Trophoblast cell (in vitro differentiated cells and primary cell): Measurements from ENCODE around the gene GADD45B.
A peak's percentile ranks its signal among the peaks of the same experiment; 100 is the strongest.

Source experiments
- DNase-seq, 2 donors: peaks; one replicate each; pipeline ENCODE4 v3.0.0-alpha.2; 2016
- H2AFZ ChIP-seq: 2 replicates; pipeline ENCODE4 v1.6.1; 2013; ENCODE audit warnings: low read length, moderate library complexity, mild to moderate bottlenecking; ENCODE audit not compliant: insufficient read depth, poor library complexity
- H2AK5ac ChIP-seq: 2 replicates; pipeline ENCODE4 v1.6.1; 2013; ENCODE audit warnings: mild to moderate bottlenecking, low read length
- H2BK120ac ChIP-seq: 2 replicates; pipeline ENCODE4 v1.6.1; 2013; ENCODE audit warnings: low read length, mild to moderate bottlenecking, moderate library complexity; ENCODE audit not compliant: insufficient read depth, poor library complexity
- H2BK12ac ChIP-seq: 2 replicates; pipeline ENCODE4 v1.6.1; 2013; ENCODE audit warnings: mild to moderate bottlenecking, low read length, moderate library complexity
- H2BK5ac ChIP-seq: 2 replicates; pipeline ENCODE4 v1.6.1; 2013; ENCODE audit warnings: low read length, low read depth, moderate library complexity, mild to moderate bottlenecking; ENCODE audit not compliant: poor library complexity
- H3K14ac ChIP-seq: 2 replicates; pipeline ENCODE4 v1.6.1; 2013; ENCODE audit warnings: mild to moderate bottlenecking, low read length
- H3K18ac ChIP-seq: 2 replicates; pipeline ENCODE4 v1.6.1; 2013; ENCODE audit warnings: mild to moderate bottlenecking, low read length
- H3K23ac ChIP-seq: 2 replicates; pipeline ENCODE4 v1.6.1; 2013; ENCODE audit warnings: low read length
- H3K27ac ChIP-seq: 2 replicates; pipeline ENCODE4 v1.5.1; 2013; ENCODE audit warnings: low read depth, mild to moderate bottlenecking, inconsistent platforms, low read length, moderate library complexity
- H3K27me3 ChIP-seq: 2 replicates; pipeline ENCODE4 v1.6.1; 2013; ENCODE audit warnings: inconsistent platforms, mild to moderate bottlenecking, low read length, moderate library complexity; ENCODE audit not compliant: insufficient read depth
- H3K36me3 ChIP-seq, 2 experiments: 1 replicate in 1 of 2; 2 replicates in 1 of 2; pipeline ENCODE4 v1.6.1; 2013; ENCODE audit warnings: low read length in 2 of 2, mild to moderate bottlenecking in 2 of 2, moderate library complexity in 1 of 2; ENCODE audit not compliant: insufficient read depth in 2 of 2, control insufficient read depth in 1 of 2
- H3K4ac ChIP-seq: 2 replicates; pipeline ENCODE4 v1.6.1; 2013; ENCODE audit warnings: low read depth, mild to moderate bottlenecking, low read length, moderate library complexity
- H3K4me1 ChIP-seq, 2 experiments: 1 replicate in 1 of 2; 2 replicates in 1 of 2; pipeline ENCODE4 v1.6.1; 2013; ENCODE audit warnings: low read length in 2 of 2, mild to moderate bottlenecking in 2 of 2, moderate library complexity in 1 of 2; ENCODE audit not compliant: insufficient read depth in 2 of 2, control insufficient read depth in 1 of 2
- H3K4me2 ChIP-seq: 2 replicates; pipeline ENCODE4 v1.6.1; 2013; ENCODE audit warnings: inconsistent platforms, mild to moderate bottlenecking, low read length, moderate library complexity
- H3K4me3 ChIP-seq: 2 replicates; pipeline ENCODE4 v1.5.1; 2013; ENCODE audit warnings: mild to moderate bottlenecking, low read depth, low read length, inconsistent platforms
- H3K79me1 ChIP-seq: one replicate; pipeline ENCODE4 v1.6.1; 2013; ENCODE audit warnings: low read length
- H3K79me2 ChIP-seq: 2 replicates; pipeline ENCODE4 v1.6.1; 2013; ENCODE audit warnings: low read length, mild to moderate bottlenecking; ENCODE audit not compliant: control insufficient read depth, insufficient read depth, poor library complexity
- H3K9ac ChIP-seq: 2 replicates; pipeline ENCODE4 v1.6.1; 2013; ENCODE audit warnings: mild to moderate bottlenecking, low read length
- H3K9me3 ChIP-seq: 2 replicates; pipeline ENCODE4 v1.6.1; 2013; ENCODE audit warnings: low read depth, mild to moderate bottlenecking, control low read depth, inconsistent platforms, low read length; ENCODE audit not compliant: insufficient read depth
- H4K12ac ChIP-seq: 2 replicates; pipeline ENCODE4 v1.6.1; 2013; ENCODE audit warnings: low read depth, mild to moderate bottlenecking, low read length, moderate library complexity
- H4K8ac ChIP-seq: 2 replicates; pipeline ENCODE4 v1.6.1; 2013; ENCODE audit warnings: low read depth, mild to moderate bottlenecking, low read length, moderate library complexity
- H4K91ac ChIP-seq: one replicate; pipeline ENCODE4 v1.6.1; 2013; ENCODE audit warnings: low read depth, mild to moderate bottlenecking, low read length, moderate library complexity
- WGBS: extraction: QIAGEN DNeasy Blood & Tissue Kit; methylation state at CpG from one replicate; pipeline ENCODE4 v1.1.7; 2013; ENCODE audit warnings: missing lambda C conversion rate; ENCODE audit not compliant: insufficient read length, insufficient coverage; ENCODE audit errors: extremely low coverage; 5-methylcytosine and 5-hydroxymethylcytosine counted together

Gene GADD45B

DNA sequence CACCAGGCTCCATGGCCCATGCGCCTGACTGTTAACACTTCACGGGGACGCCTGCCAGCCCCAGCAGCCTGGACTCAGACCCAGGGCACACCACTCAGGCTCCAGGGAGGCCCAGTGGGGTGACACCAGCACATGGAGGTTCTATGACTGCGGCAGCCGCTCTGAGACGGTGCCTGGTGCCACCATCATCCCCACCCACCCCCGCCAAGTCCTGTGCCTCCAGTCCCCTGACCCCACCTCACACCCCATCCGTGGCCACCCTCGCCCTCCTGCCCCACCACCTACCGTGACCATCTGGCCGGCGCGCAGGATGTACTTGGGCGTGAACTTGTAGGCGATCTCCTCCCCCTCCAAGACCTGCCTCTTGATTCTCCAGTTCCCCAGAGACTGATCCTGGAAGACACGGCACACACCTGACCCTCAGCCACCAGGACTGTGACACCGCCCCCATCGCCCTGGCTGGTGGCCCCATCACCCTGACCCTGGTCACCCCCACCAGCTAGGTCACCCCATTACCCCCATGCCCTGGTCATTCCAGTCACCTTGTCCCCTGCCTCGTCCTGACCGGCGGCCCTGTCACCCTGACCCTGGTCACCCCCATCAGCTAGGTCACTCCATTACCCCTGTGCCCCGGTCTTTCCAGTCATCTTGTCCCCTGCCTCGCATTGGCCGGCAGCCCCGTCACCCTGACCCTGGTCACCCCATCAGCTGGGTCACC lies 43.6 kb upstream of the GADD45B start:
- Histone ChIP-seq H3K27me3 (no peaks in the 10 kb centered on the region), H2BK12ac (no peak overlapping the region), H2AFZ (no peak overlapping the region), H3K14ac (no peak overlapping the region), H2BK5ac (no peak overlapping the region), H3K23ac (no peak overlapping the region), H2BK120ac (no peak overlapping the region), H3K9ac (no peak overlapping the region), H3K18ac (no peak overlapping the region), H3K79me2 (peaks cover 3% of the 10 kb centered on the region), H3K4ac (no peak overlapping the region), H3K36me3 (peaks cover 67 to 75% of the 10 kb centered on the region in 2 experiments), H3K4me1 (peaks cover 0 to 2% of the 10 kb centered on the region in 2 experiments), H2AK5ac (no peak overlapping the region), H3K9me3 (peaks cover 1% of the 10 kb centered on the region), H3K4me3 (peak overlapping the region; percentile 53), H3K79me1 (peaks cover 3% of the 10 kb centered on the region), H4K91ac (no peak overlapping the region), H3K4me2 (no peak overlapping the region), H4K12ac (no peak overlapping the region), H4K8ac (no peak overlapping the region), H3K27ac (no peak overlapping the region)
- no CpG with 5 or more reads among the region's 25 CpGs for WGBS
- no peak for DNase-seq

DNA sequence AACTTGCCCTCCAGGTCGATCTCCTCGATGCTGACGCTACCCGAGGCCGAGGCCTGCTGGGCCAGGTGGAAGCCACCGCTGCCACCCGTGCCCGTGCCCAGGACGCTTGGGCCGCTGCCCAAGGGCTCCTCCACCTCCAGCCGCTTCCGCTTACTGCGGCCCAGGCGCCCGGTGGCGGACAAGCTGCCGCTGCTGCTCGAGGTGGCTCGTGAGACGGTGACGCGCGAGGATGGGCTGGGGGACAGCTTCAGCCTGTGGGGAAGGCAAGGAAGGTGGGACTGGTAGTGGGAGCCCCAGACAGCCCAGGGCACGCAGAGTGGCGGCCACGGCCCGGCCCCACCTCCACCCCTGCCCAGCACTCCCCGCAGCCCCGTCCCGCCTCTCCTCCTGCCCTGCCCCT lies 42.1 kb upstream of the GADD45B start:
- Histone ChIP-seq H3K4me3 (no peak overlapping the region), H3K9me3 (peaks cover 5% of the 10 kb centered on the region), H4K8ac (no peak overlapping the region), H2BK12ac (no peak overlapping the region), H2AK5ac (no peak overlapping the region), H4K12ac (no peak overlapping the region), H4K91ac (no peak overlapping the region), H3K4me2 (no peak overlapping the region), H2BK120ac (no peak overlapping the region), H3K14ac (no peak overlapping the region), H3K4ac (no peak overlapping the region), H3K9ac (no peak overlapping the region), H3K79me1 (no peaks in the 10 kb centered on the region), H2BK5ac (no peak overlapping the region), H3K79me2 (no peaks in the 10 kb centered on the region), H2AFZ (no peak overlapping the region), H3K18ac (no peak overlapping the region), H3K27ac (no peak overlapping the region), H3K27me3 (no peaks in the 10 kb centered on the region), H3K4me1 (no peaks in the 10 kb centered on the region), H3K23ac (no peak overlapping the region), H3K36me3 (peaks cover 80 to 83% of the 10 kb centered on the region in 2 experiments)
- no peak for DNase-seq
- WGBS = no CpG with 5 or more reads among the region's 30 CpGs

DNA sequence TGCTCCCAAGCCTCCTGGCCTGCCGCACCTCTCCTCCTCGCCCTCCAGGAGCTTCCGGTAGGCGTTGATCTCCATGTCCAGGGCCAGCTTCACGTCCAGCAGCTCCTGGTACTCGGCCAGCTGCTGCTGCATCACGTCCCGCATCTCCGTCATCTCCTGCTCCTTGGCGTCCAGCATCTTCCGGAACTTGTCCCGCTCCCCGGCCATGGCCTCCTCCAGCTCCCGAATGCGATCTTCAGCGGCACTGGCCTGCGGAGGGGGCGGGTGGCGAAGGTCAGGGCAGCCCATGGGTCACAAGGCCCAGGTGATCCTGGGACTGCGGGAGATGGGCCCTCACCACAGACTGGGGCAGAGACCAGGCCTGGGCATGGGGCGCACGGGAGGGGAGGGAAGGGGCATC lies 41.7 kb upstream of the GADD45B start:
- no peaks in the 10 kb centered on the region for H3K79me2 ChIP-seq
- H4K91ac ChIP-seq = no peak overlapping the region
- H2AFZ ChIP-seq = no peak overlapping the region
- no peak overlapping the region for H2BK12ac ChIP-seq
- H3K4me1 ChIP-seq = no peaks in the 10 kb centered on the region
- H3K9me3 ChIP-seq = peaks cover 5% of the 10 kb centered on the region
- H3K4ac ChIP-seq = no peak overlapping the region
- H3K27ac ChIP-seq = no peak overlapping the region
- no peak overlapping the region for H3K4me2 ChIP-seq
- no peak overlapping the region for H2AK5ac ChIP-seq
- no peak overlapping the region for H2BK5ac ChIP-seq
- no peak overlapping the region for H3K23ac ChIP-seq
- no peak overlapping the region for H4K8ac ChIP-seq
- no peak overlapping the region for H3K18ac ChIP-seq
- H2BK120ac ChIP-seq = no peak overlapping the region
- H4K12ac ChIP-seq = no peak overlapping the region
- peaks cover 79 to 82% of the 10 kb centered on the region in 2 experiments for H3K36me3 ChIP-seq
- no peaks in the 10 kb centered on the region for H3K27me3 ChIP-seq
- no peaks in the 10 kb centered on the region for H3K79me1 ChIP-seq
- no peak overlapping the region for H3K14ac ChIP-seq
- DNase-seq = no peak
- H3K4me3 ChIP-seq = no peak overlapping the region
- no CpG with 5 or more reads among the region's 22 CpGs for WGBS
- H3K9ac ChIP-seq = no peak overlapping the region

DNA sequence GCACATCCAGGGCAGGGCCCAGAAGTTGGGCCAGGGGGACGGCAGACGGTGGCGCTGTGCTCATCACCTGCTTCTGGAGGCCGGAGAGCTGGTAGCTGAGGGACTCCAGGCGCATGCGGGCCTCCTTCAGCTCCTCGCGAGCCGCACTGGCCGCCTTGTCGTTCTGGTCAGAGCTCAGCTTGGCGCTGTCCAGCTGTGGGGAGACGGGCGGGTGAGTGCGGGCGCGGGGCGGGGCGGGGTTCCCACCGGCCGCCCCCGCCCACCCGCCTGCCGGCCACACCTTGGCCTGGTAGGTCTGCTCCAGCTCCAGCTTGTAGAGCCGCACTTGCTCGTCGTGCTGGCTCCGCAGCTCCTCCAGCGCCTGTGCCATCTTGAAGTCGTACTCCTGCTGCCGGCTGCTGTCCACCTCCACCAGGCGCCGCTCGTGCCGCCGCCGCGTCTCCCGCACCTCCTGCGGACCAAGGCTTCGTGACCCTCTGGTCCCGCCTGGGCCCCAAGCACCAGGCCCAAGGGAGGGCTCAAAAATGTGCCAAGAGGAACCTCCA lies 41.1 kb upstream of the GADD45B start:
- no peak overlapping the region for H2AFZ ChIP-seq
- no peak overlapping the region for H3K4me3 ChIP-seq
- no peak overlapping the region for H3K18ac ChIP-seq
- no peak overlapping the region for H4K12ac ChIP-seq
- H3K79me2 ChIP-seq = no peaks in the 10 kb centered on the region
- no CpG with 5 or more reads among the region's 42 CpGs for WGBS
- no peak for DNase-seq
- H3K79me1 ChIP-seq = no peaks in the 10 kb centered on the region
- H3K4ac ChIP-seq = no peak overlapping the region
- H3K27me3 ChIP-seq = no peaks in the 10 kb centered on the region
- no peak overlapping the region for H2AK5ac ChIP-seq
- H3K27ac ChIP-seq = no peak overlapping the region
- no peak overlapping the region for H3K9ac ChIP-seq
- no peak overlapping the region for H3K23ac ChIP-seq
- peaks cover 5% of the 10 kb centered on the region for H3K9me3 ChIP-seq
- H3K4me1 ChIP-seq = no peaks in the 10 kb centered on the region
- peaks cover 75 to 80% of the 10 kb centered on the region in 2 experiments for H3K36me3 ChIP-seq
- no peak overlapping the region for H4K91ac ChIP-seq
- no peak overlapping the region for H2BK120ac ChIP-seq
- no peak overlapping the region for H4K8ac ChIP-seq
- H3K4me2 ChIP-seq = no peak overlapping the region
- H2BK12ac ChIP-seq = no peak overlapping the region
- H3K14ac ChIP-seq = no peak overlapping the region
- no peak overlapping the region for H2BK5ac ChIP-seq
